Smooth muscle cell (in vitro differentiated cells): ENCODE measurements around the gene CKLF. TPM values are rescaled to one million over a fixed set of nuclear protein-coding genes. Genes with fewer than 3 reads are reported as not detected.

Experiments
- DNase-seq: peaks from one replicate; lab custom pipeline; 2025; ENCODE audit not compliant: unreplicated experiment; lab: John Stamatoyannopoulos, UW
- H2AFZ ChIP-seq: fragments of 200-600 bp; sonication (generic); 2 replicates; pipeline ENCODE4 v1.6.0; 2016; ENCODE audit warnings: antibody characterized with exemption, low read depth, mild to moderate bottlenecking
- H3F3A ChIP-seq: fragments of 200-600 bp; sonication (generic); 2 replicates; pipeline ENCODE4 v1.6.0; 2017; ENCODE audit warnings: antibody characterized with exemption, low read depth
- H3K27ac ChIP-seq: fragments of 200-600 bp; sonication (generic); 2 replicates; pipeline ENCODE4 v1.5.1; 2016; ENCODE audit warnings: low read depth, mild to moderate bottlenecking
- H3K27me3 ChIP-seq: fragments of 200-600 bp; sonication (generic); 2 replicates; pipeline ENCODE4 v1.6.1; 2016; ENCODE audit warnings: low read depth, mild to moderate bottlenecking
- H3K36me3 ChIP-seq: fragments of 200-600 bp; sonication (generic); 2 replicates; pipeline ENCODE4 v1.5.1; 2016; ENCODE audit warnings: low read depth
- H3K4me1 ChIP-seq: fragments of 200-600 bp; sonication (generic); 2 replicates; pipeline ENCODE4 v1.5.1; 2016; ENCODE audit warnings: low read depth
- H3K4me2 ChIP-seq: fragments of 200-600 bp; sonication (generic); 2 replicates; pipeline ENCODE4 v1.6.0; 2016; ENCODE audit warnings: mild to moderate bottlenecking
- H3K4me3 ChIP-seq: fragments of 200-600 bp; sonication (generic); 2 replicates; pipeline ENCODE4 v1.5.1; 2016; ENCODE audit warnings: mild to moderate bottlenecking
- H3K79me2 ChIP-seq: fragments of 200-600 bp; sonication (generic); 2 replicates; pipeline ENCODE4 v1.6.0; 2016; ENCODE audit warnings: low read depth, mild to moderate bottlenecking
- H3K9ac ChIP-seq: fragments of 200-600 bp; sonication (generic); 2 replicates; pipeline ENCODE4 v1.6.0; 2016; ENCODE audit warnings: low read depth
- H3K9me3 ChIP-seq: fragments of 200-600 bp; sonication (generic); replicated peaks from 2 replicates; pipeline ENCODE4 v1.5.1; 2016; ENCODE audit warnings: low read depth
- H4K20me1 ChIP-seq: fragments of 200-600 bp; sonication (generic); 2 replicates; pipeline ENCODE4 v1.6.0; 2016; ENCODE audit warnings: low read depth
- WGBS: methylation state at CpG from one replicate; pipeline ENCODE4 v1.1.7; 2016; ENCODE audit warnings: low lambda C conversion rate; 5-methylcytosine and 5-hydroxymethylcytosine counted together
- polyA plus RNA-seq: library from polyadenylated mRNA; unstranded; fragments of >200 nt; fragmentation: Nextera tagmentation; extraction: Ambion mirVana; gene quantifications from 2 replicates; pipeline ENCODE4 v1.2.1, GENCODE V29; 2016
- total RNA-seq: library from RNA; depleted of rRNA; stranded (reverse); fragments of >200 nt; gene quantifications from 2 replicates; pipeline ENCODE4 v1.2.3, GENCODE V29; 2014
- TF ChIP-seq, protein P1 (sequence below): fragments of 200-600 bp; sonication (generic); IDR thresholded peaks from 2 replicates; pipeline ENCODE4 v1.5.1; 2017; ENCODE audit warnings: borderline replicate concordance, mild to moderate bottlenecking, antibody characterized with exemption; ENCODE audit not compliant: insufficient read depth, poor library complexity, severe bottlenecking

The CKLF gene
- total and polyA plus RNA-seq, 2 experiments from 2014 or later = 61.5 to 78.1 TPM

DNA sequence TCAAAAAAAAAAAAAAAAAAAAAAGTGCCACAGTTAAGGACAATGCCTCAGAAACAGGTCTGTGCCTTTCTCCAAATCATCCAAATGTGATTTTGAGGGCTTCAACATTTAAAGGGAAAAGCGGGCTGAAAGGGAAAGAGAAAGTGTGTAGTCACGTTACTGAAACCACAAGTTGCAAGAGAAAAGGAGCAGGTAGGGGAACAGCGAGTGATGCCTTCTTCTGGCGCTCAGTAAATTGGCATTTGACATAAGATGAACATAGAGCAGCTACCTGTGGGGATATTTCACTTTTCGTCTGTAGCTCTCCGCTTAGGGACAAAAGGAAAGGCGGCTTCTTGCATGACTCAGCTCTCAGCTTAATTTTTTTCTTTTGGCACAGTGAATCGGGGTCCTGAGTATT lies 37.9 kb downstream of the CKLF start:
- Histone ChIP-seq H2AFZ (no peak overlapping the region), H3K27ac (no peak overlapping the region), H3K4me1 (no peaks in the 10 kb centered on the region), H3K36me3 (no peaks in the 10 kb centered on the region), H3K27me3 (peaks cover 6% of the 10 kb centered on the region), H3F3A (no peaks in the 10 kb centered on the region), H3K4me2 (no peak overlapping the region), H3K79me2 (no peaks in the 10 kb centered on the region), H3K9ac (no peak overlapping the region), H3K9me3 (no peaks in the 10 kb centered on the region), H4K20me1 (no peaks in the 10 kb centered on the region), H3K4me3 (no peak overlapping the region)
- DNase-seq = no peak
- WGBS = 92% methylated on average over 8 of the region's 8 CpGs
- TF ChIP-seq, protein P1, sequence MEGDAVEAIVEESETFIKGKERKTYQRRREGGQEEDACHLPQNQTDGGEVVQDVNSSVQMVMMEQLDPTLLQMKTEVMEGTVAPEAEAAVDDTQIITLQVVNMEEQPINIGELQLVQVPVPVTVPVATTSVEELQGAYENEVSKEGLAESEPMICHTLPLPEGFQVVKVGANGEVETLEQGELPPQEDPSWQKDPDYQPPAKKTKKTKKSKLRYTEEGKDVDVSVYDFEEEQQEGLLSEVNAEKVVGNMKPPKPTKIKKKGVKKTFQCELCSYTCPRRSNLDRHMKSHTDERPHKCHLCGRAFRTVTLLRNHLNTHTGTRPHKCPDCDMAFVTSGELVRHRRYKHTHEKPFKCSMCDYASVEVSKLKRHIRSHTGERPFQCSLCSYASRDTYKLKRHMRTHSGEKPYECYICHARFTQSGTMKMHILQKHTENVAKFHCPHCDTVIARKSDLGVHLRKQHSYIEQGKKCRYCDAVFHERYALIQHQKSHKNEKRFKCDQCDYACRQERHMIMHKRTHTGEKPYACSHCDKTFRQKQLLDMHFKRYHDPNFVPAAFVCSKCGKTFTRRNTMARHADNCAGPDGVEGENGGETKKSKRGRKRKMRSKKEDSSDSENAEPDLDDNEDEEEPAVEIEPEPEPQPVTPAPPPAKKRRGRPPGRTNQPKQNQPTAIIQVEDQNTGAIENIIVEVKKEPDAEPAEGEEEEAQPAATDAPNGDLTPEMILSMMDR = no peak

- Histone ChIP-seq H3K4me1 (no peaks in the 10 kb centered on the region), H3K4me2 (no peak overlapping the region), H3F3A (no peaks in the 10 kb centered on the region), H3K79me2 (no peaks in the 10 kb centered on the region), H3K4me3 (no peak overlapping the region), H3K27ac (no peak overlapping the region), H2AFZ (no peak overlapping the region), H3K27me3 (peaks cover 6% of the 10 kb centered on the region), H3K9ac (no peak overlapping the region), H4K20me1 (no peaks in the 10 kb centered on the region), H3K36me3 (no peaks in the 10 kb centered on the region), H3K9me3 (no peaks in the 10 kb centered on the region)
- no peak for DNase-seq
- 83% methylated on average over 4 of the region's 4 CpGs for WGBS
- TF ChIP-seq, protein P1 = no peak
These were observed 38.6 kb downstream of the CKLF start for GRCh38 chr16:66591018-66591417.

- no peaks in the 10 kb centered on the region for H3K36me3 ChIP-seq
- WGBS = 81% methylated on average over 3 of the region's 3 CpGs
- no peak for DNase-seq
- H2AFZ ChIP-seq = no peak overlapping the region
- TF ChIP-seq, protein P1 = no peak
- H3K9me3 ChIP-seq = no peaks in the 10 kb centered on the region
- no peaks in the 10 kb centered on the region for H3F3A ChIP-seq
- H4K20me1 ChIP-seq = no peaks in the 10 kb centered on the region
- no peaks in the 10 kb centered on the region for H3K4me1 ChIP-seq
- H3K79me2 ChIP-seq = no peaks in the 10 kb centered on the region
- H3K4me3 ChIP-seq = no peak overlapping the region
- H3K27me3 ChIP-seq = peaks cover 6% of the 10 kb centered on the region
- no peak overlapping the region for H3K9ac ChIP-seq
- no peak overlapping the region for H3K4me2 ChIP-seq
- no peak overlapping the region for H3K27ac ChIP-seq
These were observed 39.9 kb downstream of the CKLF start for GRCh38 chr16:66592241-66592640.

GRCh38 chr16:66592814-66593213 lies 40.4 kb downstream of the CKLF start:
- peaks cover 6% of the 10 kb centered on the region for H3K27me3 ChIP-seq
- no peaks in the 10 kb centered on the region for H3K9me3 ChIP-seq
- H2AFZ ChIP-seq = no peak overlapping the region
- no peak overlapping the region for H3K4me3 ChIP-seq
- H3K36me3 ChIP-seq = no peaks in the 10 kb centered on the region
- no peak for DNase-seq
- no peaks in the 10 kb centered on the region for H3F3A ChIP-seq
- TF ChIP-seq, protein P1 = no peak
- no peaks in the 10 kb centered on the region for H4K20me1 ChIP-seq
- H3K79me2 ChIP-seq = no peaks in the 10 kb centered on the region
- no peak overlapping the region for H3K27ac ChIP-seq
- H3K4me1 ChIP-seq = no peaks in the 10 kb centered on the region
- WGBS = 100% methylated on average over 3 of the region's 3 CpGs
- no peak overlapping the region for H3K4me2 ChIP-seq
- no peak overlapping the region for H3K9ac ChIP-seq
